ENCODE results near the gene BACE2.
"Not testable (repeated sequence)": the region's sequence is repeated elsewhere in the genome, so short reads cannot be mapped to it uniquely, and the experiment has no call there.

BACE2 gene

DNA sequence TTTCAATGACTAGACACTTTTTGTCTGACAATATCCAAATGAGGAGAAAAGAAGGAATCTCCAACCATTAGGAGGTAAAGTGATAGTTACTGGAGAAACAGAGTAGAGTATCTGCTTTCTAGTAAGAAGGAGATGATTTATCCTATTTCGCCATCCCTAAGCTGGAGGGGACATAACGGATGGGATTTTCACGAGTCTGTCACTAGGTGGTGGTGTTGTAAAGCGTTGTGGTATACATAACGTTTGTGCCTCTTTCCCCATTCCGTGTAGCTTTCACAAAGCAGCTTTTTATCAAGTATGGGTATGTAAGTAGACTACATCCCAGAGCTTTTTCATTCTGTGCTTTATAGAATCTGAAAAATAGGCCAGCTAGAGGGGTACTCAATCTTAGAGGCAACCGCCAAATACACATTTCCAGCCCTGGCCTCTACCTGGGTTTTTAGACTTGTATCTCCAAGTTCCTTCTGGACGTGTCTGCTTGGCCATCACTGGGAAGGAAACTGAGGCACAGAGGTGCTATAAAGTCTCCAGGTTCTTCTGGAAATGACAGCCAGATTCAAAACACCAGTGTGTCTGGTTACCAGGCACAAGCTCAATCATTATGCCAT, 115.4 kb downstream of the BACE2 start:
- no peak for DNase-seq

- DNase-seq, result no peak
Measured at GRCh38 chr21:41289431-41289830, 121.5 kb downstream of the BACE2 start.

GRCh38 chr21:41290106-41290799, 122.3 kb downstream of the BACE2 start:
- no peak for DNase-seq

- DNase-seq, result no peak
Measured at GRCh38 chr21:41294548-41295231, 126.7 kb downstream of the BACE2 start.

DNA sequence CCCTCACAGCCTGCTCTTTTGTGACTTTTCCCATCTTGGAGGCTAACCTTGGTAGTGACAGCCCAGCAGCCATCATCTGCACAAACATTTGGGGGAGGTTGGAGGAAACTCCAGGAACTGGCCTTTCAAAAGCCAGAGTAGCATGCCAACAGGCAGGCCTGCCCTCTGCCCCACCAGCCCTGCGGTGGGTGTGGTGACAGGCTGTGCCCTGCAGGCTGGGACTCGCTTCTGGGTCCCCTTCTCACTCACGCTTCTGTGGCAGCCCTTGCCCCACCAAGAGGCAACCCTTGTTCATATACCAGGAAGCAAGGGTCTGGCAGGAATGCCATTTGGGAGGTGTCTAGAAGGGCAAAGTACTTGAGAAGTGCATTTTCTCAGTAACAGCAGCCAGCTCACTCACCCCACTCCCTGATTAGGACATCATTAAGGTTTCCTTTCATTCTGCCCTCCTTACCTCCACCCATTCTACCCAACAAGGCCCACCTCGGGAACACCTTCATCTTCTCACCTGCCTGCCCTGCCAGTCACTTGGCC, 127.8 kb downstream of the BACE2 start:
- no peak for DNase-seq

DNA sequence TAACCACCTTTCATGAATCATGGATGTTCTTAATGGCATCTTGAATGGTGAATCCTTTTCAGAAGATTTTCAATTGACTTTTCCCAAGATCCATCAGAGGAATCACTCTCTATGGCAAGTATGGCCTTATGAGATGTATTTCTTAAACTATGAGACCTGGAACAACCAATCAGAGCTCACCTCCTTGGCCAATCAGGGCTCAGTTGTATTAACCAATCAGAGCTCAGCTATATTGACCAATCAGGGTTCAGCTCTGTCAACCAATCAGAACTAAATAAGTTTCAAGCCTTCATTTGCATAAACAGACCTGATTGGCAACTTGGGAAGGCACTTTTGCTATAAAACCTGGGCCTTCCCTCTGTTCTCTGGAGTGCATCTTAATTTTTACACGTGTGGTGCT, 135.0 kb downstream of the BACE2 start:
- no peak for DNase-seq

DNA sequence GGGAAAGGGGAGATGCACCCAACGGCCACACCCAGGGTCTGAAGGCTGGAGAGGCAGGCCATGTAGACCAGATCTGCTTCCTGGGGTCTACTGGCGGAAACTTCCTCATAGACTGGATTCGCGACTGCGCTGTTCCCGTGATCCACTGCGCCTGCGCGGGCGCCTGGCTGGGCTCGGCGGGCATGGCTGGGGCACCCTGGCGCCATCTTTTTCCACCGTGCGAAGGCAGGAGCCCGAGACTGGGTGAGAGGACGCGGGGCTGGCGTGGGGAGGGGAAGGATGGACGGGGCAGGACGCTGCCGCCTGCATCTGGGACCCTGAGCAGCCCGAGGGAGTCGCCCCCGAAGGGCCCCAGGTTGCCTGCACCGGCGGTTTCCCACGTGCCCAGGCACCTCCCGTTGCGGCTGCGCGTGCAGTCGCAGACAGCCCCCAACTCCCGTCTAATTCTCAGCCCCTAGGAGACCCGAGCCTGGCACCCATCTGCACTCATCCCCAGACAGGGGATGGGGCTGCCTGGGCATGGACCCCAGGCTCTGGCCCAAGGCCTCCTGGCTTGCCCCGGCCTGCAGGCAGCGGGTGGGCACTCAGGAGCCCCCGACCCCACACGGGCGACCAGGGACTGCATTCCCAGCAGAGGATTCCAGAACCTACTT, 136.2 kb downstream of the BACE2 start:
- DNase-seq, result no peak

- no peak for DNase-seq
Measured at GRCh38 chr21:41307219-41307618, 139.3 kb downstream of the BACE2 start.

DNA sequence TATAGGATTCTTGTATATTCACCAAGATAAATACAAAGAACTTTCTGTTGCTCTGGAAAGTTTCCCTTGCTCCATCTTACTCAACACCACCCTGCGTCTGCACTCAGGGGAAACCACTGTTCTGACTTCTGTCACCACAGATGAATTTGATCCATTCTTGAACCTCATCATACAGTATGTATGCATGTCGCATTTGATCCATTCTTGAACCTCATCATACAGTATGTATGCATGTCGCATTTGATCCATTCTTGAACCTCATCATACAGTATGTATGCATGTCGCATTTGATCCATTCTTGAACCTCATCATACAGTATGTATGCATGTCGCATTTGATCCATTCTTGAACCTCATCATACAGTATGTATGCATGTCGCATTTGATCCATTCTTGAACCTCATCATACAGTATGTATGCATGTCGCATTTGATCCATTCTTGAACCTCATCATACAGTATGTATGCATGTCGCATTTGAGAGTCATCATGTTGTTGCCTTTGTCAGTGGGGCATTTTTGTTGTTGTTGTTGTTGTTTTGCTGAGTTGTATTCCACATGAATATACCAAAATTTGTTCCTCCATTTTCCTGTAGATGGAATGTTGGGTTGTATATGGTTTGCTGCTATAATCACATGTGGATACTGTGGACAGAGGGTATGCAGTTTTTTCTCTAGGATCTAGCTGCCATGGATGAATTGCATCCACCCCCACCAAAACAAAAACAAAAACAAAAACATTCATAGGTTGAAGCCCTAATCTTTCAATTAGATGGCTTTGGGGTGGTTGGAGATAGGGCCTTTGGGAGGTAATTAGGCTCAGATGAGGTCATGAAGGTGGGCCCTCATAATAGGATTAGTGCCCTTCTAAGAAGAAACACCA, 145.6 kb downstream of the BACE2 start:
- DNase-seq, result not testable (repeated sequence)

GRCh38 chr21:41315726-41316125, 147.8 kb downstream of the BACE2 start:
- no peak for DNase-seq

DNA sequence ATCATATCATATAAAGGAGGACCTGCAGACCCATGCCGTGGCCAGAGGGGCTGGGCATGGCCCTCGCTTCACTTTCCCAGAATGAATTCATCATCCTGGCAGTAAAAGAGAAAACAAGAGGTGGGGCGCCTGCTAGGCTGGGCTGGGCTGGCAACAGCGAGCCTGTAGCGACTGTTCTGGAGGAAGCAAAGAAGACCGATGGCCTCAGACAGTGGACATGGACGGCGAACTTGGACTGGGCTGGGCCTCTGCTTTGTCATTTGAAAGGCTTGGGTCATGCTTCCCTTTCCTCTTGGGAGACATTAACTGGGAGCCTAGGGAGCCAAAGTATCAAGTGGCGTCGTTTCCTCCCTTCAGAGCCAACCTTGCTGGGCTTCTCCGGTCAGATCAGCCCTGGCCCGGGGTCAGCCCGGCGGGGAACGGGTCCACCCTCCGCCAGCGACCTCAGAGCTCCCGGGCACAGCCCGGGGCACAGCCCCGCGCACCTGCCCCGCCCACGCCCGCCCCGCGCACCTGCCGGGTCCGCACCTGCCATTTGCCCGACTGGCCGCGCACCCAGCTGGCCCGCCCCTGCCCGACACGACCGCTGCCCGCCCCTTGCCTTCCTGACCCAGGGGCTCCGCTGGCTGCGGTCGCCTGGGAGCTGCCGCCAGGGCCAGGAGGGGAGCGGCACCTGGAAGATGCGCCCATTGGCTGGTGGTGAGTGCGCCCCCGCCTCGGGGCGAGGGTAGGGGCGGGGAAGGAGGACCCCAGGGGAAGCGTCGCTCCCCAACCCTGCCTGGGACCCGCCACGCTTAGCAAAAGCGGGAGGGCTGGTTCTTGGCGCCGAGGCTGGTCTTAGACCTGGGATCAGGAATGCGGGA, 148.5 kb downstream of the BACE2 start, which contains the start of gene FAM3B:
Gene FAM3B (plus strand): TSS at position 602 of the 863 bp plus-strand sequence. CDS start 79 bp downstream, at position 681.
- no peak for DNase-seq

DNA sequence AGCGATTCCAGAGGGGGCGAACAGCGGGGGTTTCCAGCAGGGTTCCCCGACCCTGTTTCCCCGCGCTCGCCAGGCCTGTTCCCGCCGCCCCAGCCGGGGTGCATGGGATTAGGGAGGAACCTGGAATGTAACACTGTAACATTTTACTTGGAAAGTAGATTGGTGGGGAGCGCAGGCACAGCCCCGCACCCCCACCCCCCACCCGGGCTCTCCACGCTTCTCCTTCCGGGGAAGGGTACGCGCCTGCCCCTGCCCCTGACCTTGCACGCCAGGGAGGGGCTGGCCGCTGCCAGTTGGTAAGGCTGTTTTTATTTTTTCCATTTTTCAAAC, 149.1 kb downstream of the BACE2 start:
- no peak for DNase-seq

DNA sequence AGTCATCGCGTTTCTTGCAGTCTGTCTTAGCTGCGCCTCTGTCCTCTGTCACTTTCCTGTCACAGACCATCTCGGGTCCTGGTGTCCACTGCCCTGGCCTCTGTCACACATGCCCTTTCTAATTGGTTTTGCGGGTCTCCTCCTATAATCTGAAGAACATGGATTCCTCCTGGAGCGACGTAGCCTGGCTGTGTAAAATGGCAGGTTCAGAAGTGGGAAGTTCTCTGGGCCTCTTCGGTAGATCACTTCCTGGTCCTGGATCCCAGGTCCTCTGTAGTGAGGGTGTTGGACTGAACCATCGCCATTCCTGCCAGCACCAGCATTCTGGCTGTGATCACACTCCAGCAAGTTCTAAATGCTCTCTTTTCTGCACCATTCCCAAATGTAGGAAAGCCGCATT, 149.5 kb downstream of the BACE2 start:
- no peak for DNase-seq

GRCh38 chr21:41318218-41318617, 150.3 kb downstream of the BACE2 start:
- DNase-seq, result no peak

GRCh38 chr21:41319273-41319672, 151.3 kb downstream of the BACE2 start:
- no peak for DNase-seq

- DNase-seq, result no peak
Measured at GRCh38 chr21:41321211-41321907, 153.4 kb downstream of the BACE2 start.

DNA sequence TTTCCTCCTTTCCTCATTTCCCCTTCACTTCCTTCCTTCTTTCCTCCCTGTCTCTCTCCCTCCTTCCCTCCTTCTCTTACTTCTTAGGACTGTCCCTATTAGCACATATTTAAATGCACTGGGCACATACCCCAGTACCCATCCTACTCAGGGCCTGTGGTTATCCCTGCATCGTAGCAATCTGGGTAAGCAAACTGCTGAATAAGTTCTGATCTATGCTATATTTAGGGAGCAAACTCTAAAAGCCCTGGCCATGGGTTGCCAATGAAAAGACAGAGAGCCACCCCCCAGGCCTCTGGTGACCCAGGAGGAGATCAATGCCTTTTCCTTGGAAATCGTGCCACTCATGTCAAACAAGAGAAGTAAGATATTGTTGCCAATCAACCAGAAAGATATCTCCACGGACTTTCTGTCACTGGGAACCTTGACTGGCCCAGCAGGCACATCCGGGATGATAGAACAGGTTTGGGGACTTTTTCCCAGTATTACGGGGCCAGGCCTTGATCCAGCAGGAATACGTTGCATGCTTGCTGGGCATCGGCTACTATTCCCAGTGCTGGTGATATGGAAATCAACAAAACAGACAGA, 154.0 kb downstream of the BACE2 start:
- no peak for DNase-seq

- DNase-seq, result no peak
Measured at GRCh38 chr21:41322496-41323382, 154.8 kb downstream of the BACE2 start.

All from activated CD4-positive, CD25-positive, alpha-beta regulatory T cell treated with anti-CD3 and anti-CD28 coated beads, Interleukin-2, amount 50 U/mL, for 72 hours (primary cell).